Amygdala (tissue), 56 donors: Measurements from ENCODE around the gene SMAD7.

Experiments
- DNase-seq, 56 donors: peaks; one replicate each; lab custom pipeline; 2025; lab: John Stamatoyannopoulos, UW

The SMAD7 gene

DNA sequence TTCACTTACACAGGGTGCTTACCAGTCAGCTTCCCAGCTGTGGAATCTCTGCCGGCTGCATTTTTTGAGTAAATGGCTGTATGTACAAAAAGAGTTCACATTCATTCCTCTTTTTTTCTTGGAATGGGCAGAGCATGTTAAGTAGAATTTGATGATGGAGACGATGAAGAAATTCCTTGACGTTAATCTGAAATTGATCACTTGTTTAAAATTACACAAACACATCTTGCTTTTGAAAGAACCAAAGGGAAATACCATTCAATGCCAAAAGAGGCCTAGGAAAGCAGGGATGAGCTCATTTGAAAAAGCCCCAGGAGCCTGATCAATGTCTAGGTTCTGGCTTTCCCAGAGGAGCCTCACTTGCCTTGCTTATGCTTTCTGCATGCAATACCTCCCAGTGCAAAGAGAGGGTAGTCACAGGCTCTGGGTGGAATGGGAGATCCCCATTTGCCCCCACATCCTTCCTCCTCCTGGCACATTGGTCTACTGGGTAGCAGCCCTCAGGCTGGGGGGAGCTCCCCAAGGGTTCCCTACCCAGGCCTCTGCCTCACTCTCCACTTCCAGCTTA, 12.3 kb upstream of the SMAD7 start:
- DNase-seq, result no peak

DNA sequence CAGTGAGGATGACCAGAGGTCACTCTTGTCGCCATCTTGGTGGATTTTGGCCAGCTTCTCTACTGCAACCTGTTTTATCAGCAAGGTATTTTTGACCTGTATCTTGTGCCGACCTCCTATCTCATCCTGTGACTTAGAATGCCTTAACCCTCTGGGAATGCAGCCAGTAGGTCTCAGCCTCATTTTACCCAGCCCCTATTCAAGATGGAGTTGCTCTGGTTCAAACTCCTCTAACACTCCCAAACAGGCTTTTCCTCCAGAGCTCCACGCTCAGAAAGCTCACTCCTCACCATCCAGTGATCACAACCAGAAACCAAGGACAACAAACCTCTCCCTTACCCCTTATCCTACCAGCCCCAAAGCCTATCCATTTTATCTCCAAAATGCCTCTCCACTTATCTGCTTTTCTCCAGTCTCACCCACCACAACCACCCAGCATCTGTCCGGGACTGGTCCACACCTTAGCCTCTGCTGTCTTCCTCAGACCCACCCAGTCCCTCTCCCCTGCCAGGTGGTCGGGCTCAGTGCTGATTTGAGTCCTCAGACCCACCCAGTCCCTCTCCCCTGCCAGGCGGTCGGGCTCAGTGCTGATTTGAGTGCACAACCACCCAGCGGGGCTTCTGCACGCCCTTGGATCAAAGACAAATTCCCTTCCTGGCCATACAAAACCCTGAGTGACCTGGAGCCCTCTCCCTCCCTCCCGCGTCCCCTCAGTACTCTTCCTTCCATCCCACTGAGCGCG, 11.7 kb upstream of the SMAD7 start:
- no peak for DNase-seq

DNA sequence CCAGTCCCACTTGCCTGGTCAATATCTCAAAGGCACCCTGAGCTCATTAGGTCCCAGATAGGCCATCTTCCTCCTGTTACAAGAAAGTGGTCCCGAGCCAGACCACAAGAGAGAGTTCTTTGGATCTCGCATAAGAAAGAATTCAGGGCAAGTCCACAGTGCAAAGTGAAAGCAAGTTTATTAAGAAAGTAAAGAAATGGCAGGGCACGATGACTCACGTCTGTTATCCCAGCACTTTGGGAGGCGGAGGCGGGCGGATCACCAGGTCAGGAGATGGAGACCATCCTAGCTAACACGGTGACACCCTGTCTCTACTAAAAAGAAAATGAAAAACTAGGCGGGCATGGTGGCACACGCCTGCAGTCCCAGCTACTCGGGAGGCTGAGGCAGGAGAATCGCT, 10.8 kb upstream of the SMAD7 start:
- DNase-seq, result no peak

GRCh38 chr18:48959921-48960920, 9.5 kb upstream of the SMAD7 start:
- no peak for DNase-seq

GRCh38 chr18:48959551-48959920, 8.8 kb upstream of the SMAD7 start:
- no peak for DNase-seq

DNA sequence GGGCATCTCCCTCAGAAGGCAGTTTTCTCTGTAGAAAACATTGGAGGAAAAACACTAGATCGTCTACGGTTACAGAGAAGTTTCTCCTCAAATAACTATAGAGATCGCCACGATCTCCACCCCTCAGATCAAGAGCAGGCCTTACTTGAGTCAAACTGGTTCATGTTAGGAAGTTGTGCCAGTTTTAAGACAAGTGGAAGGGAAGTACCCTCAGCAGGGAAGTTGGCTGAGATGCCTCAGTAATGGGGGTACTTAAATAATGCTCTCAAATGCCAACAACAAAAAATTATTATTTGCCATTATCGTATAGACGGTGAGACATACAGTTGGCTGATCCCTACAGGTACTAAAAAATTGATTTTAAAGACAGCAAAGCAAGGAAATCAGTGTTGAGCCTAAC, 8.2 kb upstream of the SMAD7 start:
- DNase-seq, result no peak

GRCh38 chr18:48957616-48958015, 6.9 kb upstream of the SMAD7 start:
- no peak for DNase-seq

GRCh38 chr18:48957136-48957535, 6.4 kb upstream of the SMAD7 start:
- DNase-seq, result no peak

DNA sequence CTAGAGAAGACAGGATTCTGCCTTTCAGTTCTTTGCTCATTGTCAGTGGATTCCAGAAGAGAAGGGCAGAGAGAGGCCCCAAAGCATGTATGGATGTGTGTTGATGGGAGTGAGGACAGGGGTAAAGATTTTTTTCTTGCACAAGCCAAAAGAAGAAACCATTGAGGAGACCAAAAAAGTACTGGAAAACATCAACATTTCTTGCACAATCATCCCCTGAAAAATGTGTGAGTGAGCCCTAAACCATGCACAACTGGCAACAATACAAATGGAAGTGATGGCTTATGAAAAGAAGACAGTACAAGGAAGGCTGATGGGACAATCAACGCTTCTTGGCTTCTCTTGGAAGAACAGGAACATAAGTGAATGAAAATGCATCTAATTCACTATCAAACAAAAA, 5.6 kb upstream of the SMAD7 start:
- DNase-seq, result no peak

DNA sequence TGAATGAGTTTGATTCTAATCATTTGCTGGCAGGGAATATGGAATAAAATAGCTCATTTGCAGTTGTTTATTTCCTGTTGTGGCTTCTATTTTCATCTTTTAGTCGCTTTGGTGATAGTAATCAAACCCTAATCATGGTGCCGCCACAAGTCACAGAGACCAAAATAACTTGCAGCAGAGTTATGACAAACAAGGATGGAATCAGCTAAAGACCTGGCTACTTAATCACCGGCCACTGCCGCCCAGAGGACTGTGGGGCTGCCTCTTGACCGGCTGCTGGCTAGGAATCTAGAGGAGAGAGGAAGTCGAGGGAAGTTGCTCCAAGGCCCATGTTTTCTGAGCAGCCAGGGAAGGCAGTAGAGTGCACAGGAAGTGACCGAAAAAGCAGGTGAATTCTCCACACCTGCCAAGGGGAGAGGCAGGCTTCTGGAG, 5.1 kb upstream of the SMAD7 start:
- no peak for DNase-seq

DNA sequence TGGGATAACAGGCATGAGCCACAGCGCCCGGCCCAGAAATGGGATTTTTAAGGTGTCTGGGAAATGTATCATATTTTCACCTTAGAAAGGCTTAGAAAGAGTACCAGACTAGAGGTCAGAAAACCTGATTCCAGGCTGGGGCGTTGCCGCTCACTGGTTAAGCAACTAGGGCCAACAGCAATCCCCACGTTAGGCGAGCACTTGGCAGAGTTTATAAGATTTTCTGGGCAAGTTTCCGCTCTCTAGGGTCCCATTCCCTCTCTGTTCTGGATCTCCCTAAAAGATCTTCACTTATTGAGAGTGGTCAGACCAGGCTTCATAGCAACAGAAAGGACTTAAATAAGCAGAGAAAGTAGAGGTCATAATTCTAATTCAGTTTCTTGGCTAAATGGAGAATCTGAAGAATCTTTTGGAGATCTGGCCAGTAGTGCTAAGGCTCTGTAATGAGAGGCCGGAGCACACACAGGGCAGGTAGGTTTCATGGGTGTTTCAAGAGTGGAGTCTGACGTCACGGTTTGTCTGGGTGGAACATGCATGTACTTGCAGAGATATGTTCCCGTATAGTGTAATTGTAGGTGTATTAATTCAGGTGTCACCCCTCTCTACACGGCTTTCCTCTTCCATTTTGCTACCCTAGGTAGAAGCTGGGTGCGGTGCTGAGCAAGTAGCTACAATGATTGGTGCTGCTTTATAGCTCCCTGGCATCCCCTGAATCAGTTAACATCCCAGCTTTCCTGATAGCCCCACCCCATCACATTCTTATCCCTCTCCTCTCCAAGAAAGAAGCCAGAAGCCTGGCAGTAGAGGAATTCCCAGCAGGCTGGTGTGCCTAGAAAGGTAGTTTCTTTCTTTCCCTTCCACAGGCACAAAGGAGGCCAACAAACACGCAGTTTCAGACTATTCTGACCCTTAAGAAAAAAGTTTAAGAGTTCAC, 4.4 kb upstream of the SMAD7 start:
- DNase-seq, result no peak

DNA sequence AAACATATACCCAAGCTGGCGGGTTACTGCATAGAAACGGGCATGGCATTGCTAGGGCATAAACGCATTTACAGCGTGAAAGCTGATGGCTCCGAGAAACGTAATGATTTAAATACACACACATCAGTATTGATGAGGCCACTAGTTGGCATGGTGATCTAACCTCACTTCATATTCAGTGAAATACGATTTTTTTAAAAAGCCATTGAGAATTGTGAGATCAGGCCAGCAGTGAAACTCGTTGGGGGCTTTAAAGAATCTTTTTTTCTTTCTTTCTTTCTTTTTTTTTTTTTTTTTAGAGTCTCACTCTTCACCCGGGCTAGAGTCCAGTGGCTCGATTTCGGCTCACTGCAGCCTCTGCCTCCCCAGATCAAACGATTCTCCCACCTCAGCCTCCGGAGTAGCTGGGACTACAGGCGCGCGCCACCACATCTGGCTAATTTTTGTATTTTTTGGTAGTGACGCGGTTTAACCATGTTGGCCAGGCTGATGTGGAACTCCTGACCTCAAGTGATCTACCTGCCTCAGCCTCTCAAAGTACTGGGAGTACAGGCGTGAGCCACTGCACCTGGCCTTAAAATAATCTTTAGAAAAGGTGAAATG, 2.4 kb upstream of the SMAD7 start:
- no peak for DNase-seq

DNA sequence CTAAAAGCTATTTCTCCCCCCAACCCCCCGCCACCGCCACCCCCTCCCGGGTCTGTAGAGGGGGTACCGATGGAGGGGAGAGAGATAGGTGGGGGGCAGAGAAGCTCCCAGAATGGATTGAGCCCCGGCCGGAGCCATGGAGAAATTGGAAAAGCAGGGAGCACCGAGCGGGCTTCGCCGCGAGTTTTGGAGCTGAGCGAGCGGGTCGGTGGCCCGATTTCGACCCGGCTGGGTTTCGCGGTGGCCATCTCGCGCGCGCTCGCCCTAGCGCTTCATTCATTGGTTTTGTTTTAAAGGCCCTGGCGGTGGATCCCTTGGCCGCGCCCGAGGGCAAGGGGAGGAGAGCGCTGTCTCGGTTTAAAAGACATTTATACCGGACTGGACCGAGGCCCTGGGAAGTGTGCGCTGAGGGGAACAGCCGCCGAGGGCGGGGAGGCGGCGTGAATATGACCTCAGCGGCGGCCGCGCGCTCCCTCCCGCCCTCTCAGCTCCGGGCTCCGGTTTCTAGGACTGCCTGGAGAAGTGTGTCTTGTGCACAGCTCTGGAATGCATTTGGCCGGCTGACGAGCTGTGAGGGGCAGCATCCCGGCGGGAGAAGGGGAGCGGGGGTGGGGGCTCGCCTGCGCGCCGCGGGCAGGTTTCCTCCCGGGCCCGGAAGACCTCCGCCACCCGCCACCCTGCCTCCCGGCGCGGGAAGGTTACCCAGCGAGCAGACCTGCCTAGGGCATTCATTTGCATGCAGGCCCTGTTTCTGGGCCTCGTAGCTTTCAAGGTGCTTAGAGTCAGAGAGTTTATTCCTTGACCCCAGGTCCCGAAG, 1.7 kb upstream of the SMAD7 start:
- DNase-seq, result peak in 50 of 56 donors; percentile 7 to 92 (median 69)

DNA sequence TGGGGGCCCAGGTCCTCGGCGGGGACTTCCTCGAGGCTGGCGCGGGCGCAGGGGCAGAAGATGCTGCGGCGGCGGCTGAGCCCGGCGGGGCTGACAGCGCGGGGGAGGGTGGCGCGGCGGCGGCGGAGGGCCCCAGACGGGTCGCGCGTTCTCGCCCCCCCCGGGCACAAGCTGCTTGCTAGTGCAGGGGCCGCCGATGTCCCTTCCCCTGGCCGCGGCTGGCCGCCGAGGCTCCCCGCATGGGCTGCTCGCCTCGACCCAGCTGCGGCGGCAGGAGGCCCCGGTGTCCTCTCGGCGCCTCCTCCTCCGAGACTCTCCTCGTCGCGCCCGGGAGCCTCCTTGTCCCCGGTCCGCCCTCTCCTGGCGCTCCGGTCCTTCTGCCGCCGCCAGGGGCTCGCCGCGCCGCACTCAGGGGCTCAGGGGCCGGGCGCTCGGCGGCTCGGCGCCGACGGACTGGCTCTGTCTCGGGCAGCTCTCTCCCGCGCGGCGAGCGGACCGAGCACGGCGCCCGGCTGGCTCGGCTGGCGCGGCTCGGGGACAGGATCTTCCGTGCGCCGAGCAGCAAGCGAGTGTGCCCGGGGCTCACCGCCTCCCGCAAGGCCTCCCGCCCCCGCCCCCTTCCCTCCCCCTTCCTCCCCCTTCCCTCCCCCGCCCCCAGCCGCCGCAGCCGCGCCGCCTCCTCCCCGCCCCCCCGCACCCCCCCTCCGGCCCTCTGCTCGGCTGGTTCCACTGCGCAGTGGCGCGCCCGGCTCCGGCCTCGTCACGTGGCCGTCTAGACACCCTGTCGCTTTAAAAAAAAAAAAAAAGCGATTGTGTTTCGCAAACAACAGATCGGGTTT, 902 bp upstream of the SMAD7 start:
- peak in 55 of 56 donors; percentile 44 to 93 (median 79) for DNase-seq

DNA sequence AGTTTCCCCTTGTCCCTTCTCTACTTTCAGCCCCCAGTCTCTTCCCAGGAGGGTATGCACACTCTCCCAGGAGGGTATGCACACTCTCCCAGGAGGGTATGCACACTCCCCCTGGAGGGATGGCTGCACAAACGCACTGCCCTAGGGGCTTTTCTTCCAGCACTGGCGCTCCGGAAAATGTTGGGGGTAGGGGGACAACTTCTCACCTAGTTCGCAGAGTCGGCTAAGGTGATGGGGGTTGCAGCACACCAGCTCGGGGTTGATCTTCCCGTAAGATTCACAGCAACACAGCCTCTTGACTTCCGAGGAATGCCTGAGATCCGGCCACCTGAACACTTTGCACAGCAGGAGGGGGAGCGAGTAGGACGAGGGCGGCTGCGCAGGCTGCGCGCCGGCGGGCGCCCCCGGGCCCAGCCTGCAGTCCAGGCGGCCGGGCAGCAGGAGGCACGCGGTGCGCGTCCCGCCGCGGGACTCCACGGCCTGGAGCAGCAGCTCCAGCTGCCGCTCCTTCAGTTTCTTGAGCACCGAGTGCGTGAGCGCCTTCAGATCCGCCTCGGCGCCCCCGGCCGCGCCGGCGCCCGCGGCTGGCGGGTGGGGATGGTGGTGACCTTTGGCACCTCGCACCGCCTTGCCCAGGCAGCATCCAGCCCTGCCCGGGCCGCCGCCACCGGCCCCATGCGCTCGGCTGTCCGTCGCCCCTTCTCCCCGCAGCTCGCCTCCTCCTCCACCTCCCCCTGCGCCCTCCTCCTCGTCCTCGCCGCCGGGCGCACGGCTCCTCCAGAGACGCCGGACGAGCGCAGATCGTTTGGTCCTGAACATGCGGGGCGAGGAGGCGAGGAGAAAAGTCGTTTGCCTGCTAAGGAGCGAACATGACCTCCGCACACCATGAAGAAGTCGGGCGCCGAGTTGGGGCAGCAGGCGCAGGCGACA, 894 bp downstream of the SMAD7 start:
- DNase-seq, result peak in 8 of 56 donors; percentile 36 to 70 (median 49)

GRCh38 chr18:48949050-48949605, 1.6 kb downstream of the SMAD7 start:
- peak in 5 of 56 donors; percentile 16 to 62 (median 54) for DNase-seq
